K562 (cell line): ENCODE data around the gene FMNL3. TPM values are rescaled to one million over a fixed set of nuclear protein-coding genes. Genes with fewer than 3 reads are reported as not detected.

Experiments
- BACH1 ChIP-seq: fragments of 200-800 bp; sonication (Bioruptor generic); IDR thresholded peaks from 2 replicates; pipeline ENCODE4 v1.6.1; 2016; ENCODE audit warnings: missing genetic modification characterization, missing compliant biosample characterization
- BCOR ChIP-seq: fragments of 450-650 bp; IDR thresholded peaks from 2 replicates; pipeline ENCODE4 v1.6.1; 2016
- EZH2 ChIP-seq: IDR thresholded peaks from 2 replicates; pipeline ENCODE4 v1.6.1; 2012; ENCODE audit warnings: low read depth, mild to moderate bottlenecking, inconsistent platforms, low read length, borderline replicate concordance
- FOSL1 ChIP-seq: fragments of 200-800 bp; sonication (Bioruptor generic); conservative IDR thresholded peaks from 2 replicates; pipeline ENCODE4 v1.6.1; 2016; ENCODE audit warnings: missing genetic modification characterization, missing compliant biosample characterization
- KDM2B ChIP-seq: fragments of 250-450 bp; sonication (Bioruptor Pico); IDR thresholded peaks from 2 replicates; pipeline ENCODE4 v1.8.0; 2021; ENCODE audit warnings: mild to moderate bottlenecking, moderate library complexity
- RBM22 ChIP-seq: fragments of 200-400 bp; formaldehyde crosslinking; IDR thresholded peaks from 2 replicates; pipeline ENCODE4 v1.6.1; 2018; ENCODE audit warnings: low read length, low read depth; ENCODE audit not compliant: poor library complexity, severe bottlenecking
- RUNX1 ChIP-seq: sonication (generic); IDR thresholded peaks from 2 replicates; pipeline ENCODE4 v1.6.1; 2016; ENCODE audit warnings: antibody characterized with exemption, low read depth
- SAFB ChIP-seq: fragments of 200-400 bp; formaldehyde crosslinking; IDR thresholded peaks from 2 replicates; pipeline ENCODE4 v1.6.1; 2017; ENCODE audit warnings: low read depth, low read length, borderline replicate concordance
- TCF3 ChIP-seq: sonication (generic); formaldehyde crosslinking; IDR thresholded peaks from 2 replicates; pipeline ENCODE4 v1.4.0; 2020; ENCODE audit warnings: mild to moderate bottlenecking, missing genetic modification reagents
- ZNF79 ChIP-seq: fragments of 250-450 bp; sonication (Bioruptor Pico); IDR thresholded peaks from 2 replicates; pipeline ENCODE4 v1.4.0; 2020; ENCODE audit warnings: low read depth, mild to moderate bottlenecking, moderate library complexity
- ZZZ3 ChIP-seq: fragments of 450-650 bp; IDR thresholded peaks from 2 replicates; pipeline ENCODE4 v1.6.1; 2016; ENCODE audit warnings: antibody characterized with exemption, mild to moderate bottlenecking, moderate library complexity
- polyA plus RNA-seq, 8 experiments: library from polyadenylated mRNA; depleted of rRNA in 4 of 8; stranded (reverse) in 5 of 8; unstranded in 3 of 8; fragments of >200 nt; fragmentation: Nextera tagmentation in 2 of 8; fragmentation: Illumina TruSeq in 1 of 8; extraction: Ambion mirVana in 2 of 8; extraction: Trizol in 1 of 8; gene quantifications; 2 replicates each; pipeline versions ENCODE4 v1.2.1 to v1.2.3, GENCODE V29; 2011 to 2014; ENCODE audit warnings: inconsistent platforms in 1 of 8, missing spikeins in 1 of 8
- total RNA-seq, 7 experiments: library from RNA; depleted of rRNA in 6 of 7; stranded (reverse); fragments of >200 nt in 6 of 7; fragmentation: Illumina TruSeq in 2 of 7; extraction: Trizol in 2 of 7; gene quantifications; 2 replicates each; pipeline versions ENCODE4 v1.2.1 to v1.2.3, GENCODE V29; 2011 to 2021; ENCODE audit warnings: low replicate concordance in 1 of 7
- TF ChIP-seq, protein P1 (sequence below), 2 experiments: fragments of 450-650 bp; IDR thresholded peaks; 2 replicates each; pipeline ENCODE4 v1.6.1; 2018; ENCODE audit warnings: mild to moderate bottlenecking in 2 of 2, low read depth in 1 of 2; ENCODE audit not compliant: partially characterized antibody in 2 of 2
- TF ChIP-seq, protein P2 (sequence below): sonication (generic); formaldehyde crosslinking; IDR thresholded peaks from 2 replicates; pipeline ENCODE4 v1.8.0; 2022; ENCODE audit warnings: missing genetic modification reagents, mild to moderate bottlenecking, moderate library complexity, borderline replicate concordance
- TF ChIP-seq, protein P3 (sequence below): fragments of 250-450 bp; sonication (Bioruptor Pico); IDR thresholded peaks from 2 replicates; pipeline ENCODE4 v1.4.0; 2020
- TF ChIP-seq, protein P4 (sequence below): fragments of 200-800 bp; sonication (Bioruptor generic); IDR thresholded peaks from 2 replicates; pipeline ENCODE4 v1.6.1; 2017; ENCODE audit warnings: missing genetic modification characterization, missing compliant biosample characterization
- TF ChIP-seq, protein P5 (sequence below): fragments of 450-650 bp; IDR thresholded peaks from 2 replicates; pipeline ENCODE4 v1.6.1; 2014; ENCODE audit warnings: low read depth, mild to moderate bottlenecking, moderate library complexity, borderline replicate concordance

The FMNL3 gene
- total and polyA plus RNA-seq, 9 of the 15 experiments (the other 6 are each of a cell fraction or from before 2014, with no cell fraction given) = 0.49 to 14.4 (median 6.8) TPM

DNA sequence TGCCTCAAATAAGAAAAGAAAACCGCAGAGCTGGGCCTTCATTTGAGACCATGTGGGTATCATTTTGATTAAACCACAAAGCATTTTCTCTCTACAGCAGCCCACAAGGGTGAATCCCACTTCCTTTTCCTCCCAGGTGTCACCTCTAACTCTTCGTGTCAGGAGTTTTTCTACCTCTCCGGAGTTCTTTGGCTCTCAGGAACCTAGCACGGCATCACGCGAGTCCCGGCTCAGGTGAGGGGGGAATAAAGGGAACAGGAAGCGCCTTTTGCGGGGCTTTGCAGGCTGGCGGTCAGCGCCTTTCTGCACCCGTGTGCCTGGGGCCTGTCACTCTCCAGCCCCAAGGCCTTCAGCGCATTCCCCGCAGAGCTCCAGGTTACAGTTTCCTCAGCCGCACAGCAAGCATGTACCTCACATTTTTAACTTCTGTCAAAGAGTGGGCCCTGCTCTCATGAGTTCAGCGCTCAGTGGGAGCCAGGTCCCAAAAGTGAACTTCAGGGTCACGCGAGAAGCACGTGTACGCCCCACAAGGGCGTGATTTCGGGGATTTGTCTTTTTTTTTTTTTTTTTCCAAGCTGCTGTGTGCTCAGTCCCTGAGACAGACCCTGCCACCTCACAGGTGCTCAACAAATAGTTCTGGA is 84.6 kb downstream of the FMNL3 start (continued):
- TF ChIP-seq, protein P1, sequence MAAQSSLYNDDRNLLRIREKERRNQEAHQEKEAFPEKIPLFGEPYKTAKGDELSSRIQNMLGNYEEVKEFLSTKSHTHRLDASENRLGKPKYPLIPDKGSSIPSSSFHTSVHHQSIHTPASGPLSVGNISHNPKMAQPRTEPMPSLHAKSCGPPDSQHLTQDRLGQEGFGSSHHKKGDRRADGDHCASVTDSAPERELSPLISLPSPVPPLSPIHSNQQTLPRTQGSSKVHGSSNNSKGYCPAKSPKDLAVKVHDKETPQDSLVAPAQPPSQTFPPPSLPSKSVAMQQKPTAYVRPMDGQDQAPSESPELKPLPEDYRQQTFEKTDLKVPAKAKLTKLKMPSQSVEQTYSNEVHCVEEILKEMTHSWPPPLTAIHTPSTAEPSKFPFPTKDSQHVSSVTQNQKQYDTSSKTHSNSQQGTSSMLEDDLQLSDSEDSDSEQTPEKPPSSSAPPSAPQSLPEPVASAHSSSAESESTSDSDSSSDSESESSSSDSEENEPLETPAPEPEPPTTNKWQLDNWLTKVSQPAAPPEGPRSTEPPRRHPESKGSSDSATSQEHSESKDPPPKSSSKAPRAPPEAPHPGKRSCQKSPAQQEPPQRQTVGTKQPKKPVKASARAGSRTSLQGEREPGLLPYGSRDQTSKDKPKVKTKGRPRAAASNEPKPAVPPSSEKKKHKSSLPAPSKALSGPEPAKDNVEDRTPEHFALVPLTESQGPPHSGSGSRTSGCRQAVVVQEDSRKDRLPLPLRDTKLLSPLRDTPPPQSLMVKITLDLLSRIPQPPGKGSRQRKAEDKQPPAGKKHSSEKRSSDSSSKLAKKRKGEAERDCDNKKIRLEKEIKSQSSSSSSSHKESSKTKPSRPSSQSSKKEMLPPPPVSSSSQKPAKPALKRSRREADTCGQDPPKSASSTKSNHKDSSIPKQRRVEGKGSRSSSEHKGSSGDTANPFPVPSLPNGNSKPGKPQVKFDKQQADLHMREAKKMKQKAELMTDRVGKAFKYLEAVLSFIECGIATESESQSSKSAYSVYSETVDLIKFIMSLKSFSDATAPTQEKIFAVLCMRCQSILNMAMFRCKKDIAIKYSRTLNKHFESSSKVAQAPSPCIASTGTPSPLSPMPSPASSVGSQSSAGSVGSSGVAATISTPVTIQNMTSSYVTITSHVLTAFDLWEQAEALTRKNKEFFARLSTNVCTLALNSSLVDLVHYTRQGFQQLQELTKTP (IDR thresholded peaks at IDR 0.05; ENCODE audit: low read depth in 1 of 2, partially characterized antibody in 2 of 2) = peak in 1 of 2 experiments; percentile 68
- TF ChIP-seq FOSL1 (tag) (no peak; the same call in 1 of the 2 replicates), BACH1 (tag) (no peak), SAFB (no peak), RBM22 (no peak), EZH2 (no peak), ZZZ3 (no peak), RUNX1 (no peak), TCF3 (CRISPR knock-in tag) (no peak), BCOR (peak; percentile 29; the same call in 1 of the 2 replicates), ZNF79 (CRISPR knock-in tag) (no peak), KDM2B (CRISPR knock-in tag) (peak; percentile 81; the same call in 1 of the 2 replicates)
- TF ChIP-seq, protein P2, sequence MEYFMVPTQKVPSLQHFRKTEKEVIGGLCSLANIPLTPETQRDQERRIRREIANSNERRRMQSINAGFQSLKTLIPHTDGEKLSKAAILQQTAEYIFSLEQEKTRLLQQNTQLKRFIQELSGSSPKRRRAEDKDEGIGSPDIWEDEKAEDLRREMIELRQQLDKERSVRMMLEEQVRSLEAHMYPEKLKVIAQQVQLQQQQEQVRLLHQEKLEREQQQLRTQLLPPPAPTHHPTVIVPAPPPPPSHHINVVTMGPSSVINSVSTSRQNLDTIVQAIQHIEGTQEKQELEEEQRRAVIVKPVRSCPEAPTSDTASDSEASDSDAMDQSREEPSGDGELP = peak; percentile 63; the same call in 1 of the 2 replicates
- TF ChIP-seq, protein P3, sequence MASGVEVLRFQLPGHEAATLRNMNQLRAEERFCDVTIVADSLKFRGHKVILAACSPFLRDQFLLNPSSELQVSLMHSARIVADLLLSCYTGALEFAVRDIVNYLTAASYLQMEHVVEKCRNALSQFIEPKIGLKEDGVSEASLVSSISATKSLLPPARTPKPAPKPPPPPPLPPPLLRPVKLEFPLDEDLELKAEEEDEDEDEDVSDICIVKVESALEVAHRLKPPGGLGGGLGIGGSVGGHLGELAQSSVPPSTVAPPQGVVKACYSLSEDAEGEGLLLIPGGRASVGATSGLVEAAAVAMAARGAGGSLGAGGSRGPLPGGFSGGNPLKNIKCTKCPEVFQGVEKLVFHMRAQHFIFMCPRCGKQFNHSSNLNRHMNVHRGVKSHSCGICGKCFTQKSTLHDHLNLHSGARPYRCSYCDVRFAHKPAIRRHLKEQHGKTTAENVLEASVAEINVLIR = no peak
- TF ChIP-seq, protein P4, sequence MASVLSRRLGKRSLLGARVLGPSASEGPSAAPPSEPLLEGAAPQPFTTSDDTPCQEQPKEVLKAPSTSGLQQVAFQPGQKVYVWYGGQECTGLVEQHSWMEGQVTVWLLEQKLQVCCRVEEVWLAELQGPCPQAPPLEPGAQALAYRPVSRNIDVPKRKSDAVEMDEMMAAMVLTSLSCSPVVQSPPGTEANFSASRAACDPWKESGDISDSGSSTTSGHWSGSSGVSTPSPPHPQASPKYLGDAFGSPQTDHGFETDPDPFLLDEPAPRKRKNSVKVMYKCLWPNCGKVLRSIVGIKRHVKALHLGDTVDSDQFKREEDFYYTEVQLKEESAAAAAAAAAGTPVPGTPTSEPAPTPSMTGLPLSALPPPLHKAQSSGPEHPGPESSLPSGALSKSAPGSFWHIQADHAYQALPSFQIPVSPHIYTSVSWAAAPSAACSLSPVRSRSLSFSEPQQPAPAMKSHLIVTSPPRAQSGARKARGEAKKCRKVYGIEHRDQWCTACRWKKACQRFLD (CRISPR knock-in tag) = 0 out of 2 replicates have a peak, but pooled peaks have one; percentile 4
- TF ChIP-seq, protein P5, sequence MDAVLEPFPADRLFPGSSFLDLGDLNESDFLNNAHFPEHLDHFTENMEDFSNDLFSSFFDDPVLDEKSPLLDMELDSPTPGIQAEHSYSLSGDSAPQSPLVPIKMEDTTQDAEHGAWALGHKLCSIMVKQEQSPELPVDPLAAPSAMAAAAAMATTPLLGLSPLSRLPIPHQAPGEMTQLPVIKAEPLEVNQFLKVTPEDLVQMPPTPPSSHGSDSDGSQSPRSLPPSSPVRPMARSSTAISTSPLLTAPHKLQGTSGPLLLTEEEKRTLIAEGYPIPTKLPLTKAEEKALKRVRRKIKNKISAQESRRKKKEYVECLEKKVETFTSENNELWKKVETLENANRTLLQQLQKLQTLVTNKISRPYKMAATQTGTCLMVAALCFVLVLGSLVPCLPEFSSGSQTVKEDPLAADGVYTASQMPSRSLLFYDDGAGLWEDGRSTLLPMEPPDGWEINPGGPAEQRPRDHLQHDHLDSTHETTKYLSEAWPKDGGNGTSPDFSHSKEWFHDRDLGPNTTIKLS = peak; percentile 40; the same call in 1 of the 2 replicates
